ENCODE data around the gene DGKB.

Gene DGKB

GRCh38 chr7:14858866-14859265, 43.7 kb downstream of the DGKB start:
- no peak for DNase-seq

GRCh38 chr7:14858410-14858809, 44.1 kb downstream of the DGKB start:
- DNase-seq = no peak

GRCh38 chr7:14855033-14855794, 47.3 kb downstream of the DGKB start:
- DNase-seq = no peak

- no peak for DNase-seq
These were observed 48.1 kb downstream of the DGKB start for GRCh38 chr7:14854471-14854870.

GRCh38 chr7:14851610-14852009, 50.9 kb downstream of the DGKB start:
- no peak for DNase-seq

- DNase-seq = no peak
These were observed 52.5 kb downstream of the DGKB start for GRCh38 chr7:14850039-14850438.

- DNase-seq = no peak
These were observed 56.1 kb downstream of the DGKB start for GRCh38 chr7:14846405-14846804.

- DNase-seq = no peak
These were observed 58.8 kb downstream of the DGKB start for GRCh38 chr7:14843755-14844154.

GRCh38 chr7:14842523-14842922, 60.0 kb downstream of the DGKB start:
- DNase-seq = no peak

GRCh38 chr7:14841869-14842268, 60.7 kb downstream of the DGKB start:
- DNase-seq = no peak

GRCh38 chr7:14841086-14841485, 61.5 kb downstream of the DGKB start:
- DNase-seq = no peak

GRCh38 chr7:14839307-14839706, 63.2 kb downstream of the DGKB start:
- no peak for DNase-seq

GRCh38 chr7:14837216-14837615, 65.3 kb downstream of the DGKB start:
- DNase-seq = no peak

- DNase-seq = peak; percentile 71
These were observed 65.9 kb downstream of the DGKB start for GRCh38 chr7:14836571-14837189.

- no peak for DNase-seq
These were observed 66.5 kb downstream of the DGKB start for GRCh38 chr7:14836006-14836405.

GRCh38 chr7:14835384-14835783, 67.2 kb downstream of the DGKB start:
- peak; percentile 88 for DNase-seq

GRCh38 chr7:14834883-14835282, 67.7 kb downstream of the DGKB start:
- DNase-seq = no peak

GRCh38 chr7:14834456-14834855, 68.1 kb downstream of the DGKB start:
- DNase-seq = no peak

- no peak for DNase-seq
These were observed 68.8 kb downstream of the DGKB start for GRCh38 chr7:14833707-14834106.

GRCh38 chr7:14828053-14828452, 74.5 kb downstream of the DGKB start:
- DNase-seq = no peak

GRCh38 chr7:14826426-14826825, 76.1 kb downstream of the DGKB start:
- DNase-seq = no peak

- no peak for DNase-seq
These were observed 76.6 kb downstream of the DGKB start for GRCh38 chr7:14825912-14826311.

GRCh38 chr7:14822481-14822854, 80.1 kb downstream of the DGKB start:
- no peak for DNase-seq

- DNase-seq = no peak
These were observed 80.6 kb downstream of the DGKB start for GRCh38 chr7:14821757-14822480.

All from NCI-H2107 (cell line).